MCF 10A (cell line): Measurements from ENCODE around the gene CIAO2B. TPM values are rescaled to one million over a fixed set of nuclear protein-coding genes. Genes with fewer than 3 reads are reported as not detected.

Experiments
- BruUV-seq: library from RNA; stranded (reverse); fragments of 400-500 nt; replicated peaks from 2 replicates; lab custom pipeline; 2021; lab: Mats Ljungman, UMichigan
- CTCF ChIA-PET: fragments of 300-600 bp; sonication (Branson Sonifier 250); formaldehyde crosslinking; extraction: SDS; loops from one replicate; lab custom pipeline; 2021; ENCODE audit warnings: antibody characterized with exemption, inconsistent platforms; lab: Yijun Ruan, JAX
- POLR2A ChIA-PET: fragments of 300-600, 350-650 bp; sonication (Branson Sonifier 250); formaldehyde crosslinking; extraction: SDS; loops from one replicate; lab custom pipeline; 2020; ENCODE audit warnings: antibody characterized with exemption, inconsistent platforms; lab: Yijun Ruan, JAX
- DNase-seq: peaks from one replicate; pipeline ENCODE4 v3.0.0-alpha.2; 2018; ENCODE audit not compliant: unreplicated experiment
- H3K27ac Mint-ChIP-seq: one replicate; pipeline ENCODE4 v1.8.0; 2022; ENCODE audit warnings: mild to moderate bottlenecking, low read depth, mixed read lengths; ENCODE audit not compliant: unreplicated experiment
- H3K27me3 Mint-ChIP-seq: one replicate; pipeline ENCODE4 v1.8.0; 2022; ENCODE audit warnings: mixed read lengths; ENCODE audit not compliant: insufficient read depth, unreplicated experiment
- H3K36me3 Mint-ChIP-seq: one replicate; pipeline ENCODE4 v1.8.0; 2022; ENCODE audit warnings: mild to moderate bottlenecking, moderate library complexity, mixed read lengths; ENCODE audit not compliant: insufficient read depth, unreplicated experiment
- H3K4me1 Mint-ChIP-seq: one replicate; pipeline ENCODE4 v1.8.0; 2022; ENCODE audit warnings: mixed read lengths; ENCODE audit not compliant: insufficient read depth, unreplicated experiment
- H3K4me3 Mint-ChIP-seq: one replicate; pipeline ENCODE4 v1.8.0; 2022; ENCODE audit warnings: mild to moderate bottlenecking, moderate library complexity, mixed read lengths; ENCODE audit not compliant: unreplicated experiment
- H3K9me3 Mint-ChIP-seq: one replicate; pipeline ENCODE4 v1.8.0; 2022; ENCODE audit warnings: mixed read lengths; ENCODE audit not compliant: unreplicated experiment
- CTCF ChIP-seq: fragments of 200-600 bp; IDR thresholded peaks from one replicate; pipeline ENCODE4 v1.8.0; 2022; ENCODE audit warnings: antibody characterized with exemption, mild to moderate bottlenecking; ENCODE audit not compliant: unreplicated experiment
- intact Hi-C: fragments of 100-400 bp; cut with micrococcal nuclease; formaldehyde crosslinking; loops from 2 replicates; pipeline ENCODE4 v1.14.1; 2022
- total RNA-seq: library from RNA; stranded (reverse); gene quantifications from 2 replicates; pipeline ENCODE4 v1.2.3, GENCODE V29; 2022

CIAO2B gene
- total RNA-seq, 1 experiment from 2014 or later = 133 TPM

DNA sequence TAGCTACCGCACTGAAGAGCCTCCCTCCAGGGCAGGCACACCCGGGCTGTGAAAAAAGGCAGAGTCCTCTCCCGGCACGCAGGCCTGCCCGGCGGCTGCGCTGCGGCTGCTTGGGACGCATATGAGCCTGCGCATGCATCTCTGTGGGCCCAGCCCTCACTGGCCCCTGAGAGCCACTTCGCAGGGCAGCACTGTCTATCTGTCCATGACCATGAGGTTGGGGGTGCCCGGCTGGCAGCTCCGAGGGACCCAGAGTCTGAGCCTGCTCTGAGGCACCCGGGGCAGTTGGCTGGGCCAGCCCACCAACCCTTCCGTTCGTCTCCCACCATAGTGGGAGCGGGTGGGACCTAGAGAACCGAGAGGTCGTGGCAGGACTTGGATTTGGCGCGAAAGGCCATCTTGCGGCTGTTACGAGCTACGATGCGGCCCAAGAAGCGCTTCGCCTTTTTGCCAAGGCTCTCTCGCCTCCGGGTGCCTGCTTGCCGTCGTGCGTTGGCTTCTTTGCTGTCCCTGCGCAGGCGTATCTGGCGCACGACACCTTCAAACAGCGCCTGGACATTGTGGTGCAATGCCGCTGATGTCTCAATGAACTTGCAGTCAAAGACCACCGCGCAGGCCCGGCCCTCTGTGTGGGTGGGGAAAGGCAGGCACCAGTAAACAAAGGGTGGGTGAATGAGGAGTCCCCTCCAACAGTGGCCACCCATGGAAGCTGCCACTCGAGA lies 12.3 kb downstream of the CIAO2B start:
- Mint-ChIP-seq H3K27me3 (no peaks in the 10 kb centered on the region), H3K4me3 (no peak overlapping the region), H3K27ac (no peak overlapping the region), H3K36me3 (no peaks in the 10 kb centered on the region), H3K4me1 (peaks cover 21% of the 10 kb centered on the region), H3K9me3 (no peaks in the 10 kb centered on the region)
- CTCF ChIA-PET = interaction anchor here (0.6 to 4.2 kb wide), 3 partner anchors 11 to 27 kb away, joined by 3 to 25 read pairs (median 5); no protein-coding TSS in a partner anchor
- no peak for TF ChIP-seq CTCF
- BruUV-seq = no TSS peak
- no peak for DNase-seq
- POLR2A ChIA-PET = interaction anchor here (1.2 kb wide), 1 partner anchor 21 kb away, joined by 3 read pairs; no protein-coding TSS in a partner anchor
- intact Hi-C loops = no loop called here

DNA sequence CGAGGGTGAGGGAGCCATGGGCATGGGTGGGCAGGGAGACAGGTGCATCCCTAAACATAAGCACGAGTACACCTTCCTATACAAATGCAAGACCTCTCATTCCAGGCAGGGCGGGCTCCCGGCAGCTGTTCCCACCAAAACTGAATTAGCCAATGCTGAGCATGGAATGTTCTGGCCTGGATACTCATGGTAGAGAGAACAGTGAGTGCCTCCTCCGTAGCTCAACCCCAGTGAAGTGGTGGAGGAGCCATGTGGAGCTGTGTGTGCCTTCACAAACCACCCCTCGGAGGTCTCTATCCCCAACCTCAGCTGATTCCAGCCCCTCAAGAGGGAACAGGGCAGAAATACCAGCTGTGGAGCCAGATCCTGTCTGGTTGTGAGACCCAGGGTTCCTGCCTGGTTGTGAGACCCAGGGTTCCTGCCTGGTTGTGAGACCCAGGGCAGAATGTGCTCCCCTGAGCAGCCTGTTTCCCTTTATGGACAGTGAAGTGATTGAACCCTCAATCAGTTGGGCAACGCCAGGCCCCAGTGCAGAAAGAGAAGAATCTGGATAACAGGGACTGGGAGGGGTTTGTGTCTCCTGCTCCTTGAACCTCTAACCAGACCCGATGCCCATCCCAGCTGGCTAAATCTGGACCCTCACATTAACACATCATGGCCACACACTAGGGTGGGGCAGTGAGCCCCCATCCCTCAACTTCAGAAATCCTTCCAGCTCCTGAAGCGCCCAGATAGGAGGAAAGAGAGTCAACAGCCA lies 13.1 kb downstream of the CIAO2B start:
- ChIA-PET POLR2A (interaction anchor here (1.2 to 2.0 kb wide), 2 partner anchors 11 to 20 kb away, joined by 3 to 11 read pairs; no protein-coding TSS in a partner anchor), CTCF (interaction anchor here (0.6 to 4.2 kb wide), 5 partner anchors 7 to 65 kb away, joined by 3 to 25 read pairs (median 8); no protein-coding TSS in a partner anchor)
- intact Hi-C loops = no loop called here
- H3K27me3 Mint-ChIP-seq = no peaks in the 10 kb centered on the region
- no peak for TF ChIP-seq CTCF
- H3K4me1 Mint-ChIP-seq = peaks cover 18% of the 10 kb centered on the region
- H3K36me3 Mint-ChIP-seq = no peaks in the 10 kb centered on the region
- no peaks in the 10 kb centered on the region for H3K9me3 Mint-ChIP-seq
- no peak for DNase-seq
- H3K27ac Mint-ChIP-seq = no peak overlapping the region
- H3K4me3 Mint-ChIP-seq = no peak overlapping the region
- no TSS peak for BruUV-seq

GRCh38 chr16:66920299-66920590 lies 14.0 kb downstream of the CIAO2B start:
- Mint-ChIP-seq H3K27me3 (no peaks in the 10 kb centered on the region), H3K9me3 (no peaks in the 10 kb centered on the region), H3K4me3 (no peak overlapping the region), H3K27ac (no peak overlapping the region), H3K4me1 (peaks cover 18% of the 10 kb centered on the region), H3K36me3 (no peaks in the 10 kb centered on the region)
- POLR2A ChIA-PET = interaction anchor here (0.7 to 2.0 kb wide), 5 partner anchors 8 to 371 kb away, joined by 3 to 11 read pairs (median 4); partner anchors contain the start of gene CIAO2B
- no TSS peak for BruUV-seq
- no peak for TF ChIP-seq CTCF
- intact Hi-C loops = no loop called here
- no peak for DNase-seq
- CTCF ChIA-PET = interaction anchor here (0.5 to 4.2 kb wide), 5 partner anchors 8 to 66 kb away, joined by 3 to 25 read pairs (median 8); no protein-coding TSS in a partner anchor
